Measurements from ENCODE around the gene ABL1.

- TF ChIP-seq CTCF (IDR thresholded peaks at IDR 0.05; ENCODE audit: insufficient read depth, low read length, poor library complexity, severe bottlenecking) (no peak), EZH2phosphoT487 (conservative IDR thresholded peaks at IDR 0.05; ENCODE audit: low read length) (no peak)
Observed at GRCh38 chr9:130882696-130883225, 47.7 kb downstream of the ABL1 start.

Measured in SU-DHL-6 (cell line).